HG02870 (cell line): ENCODE results near the gene SIPA1L3.
"Not testable (repeated sequence)": the region's sequence is repeated elsewhere in the genome, so short reads cannot be mapped to it uniquely, and the experiment has no call there.

Experiments
- ATAC-seq: cut with Tn5 transposase; IDR thresholded peaks from one replicate; pipeline ENCODE4 v1.9.1; 2021; ENCODE audit warnings: mild to moderate bottlenecking, moderate library complexity; ENCODE audit not compliant: unreplicated experiment

SIPA1L3 gene

DNA sequence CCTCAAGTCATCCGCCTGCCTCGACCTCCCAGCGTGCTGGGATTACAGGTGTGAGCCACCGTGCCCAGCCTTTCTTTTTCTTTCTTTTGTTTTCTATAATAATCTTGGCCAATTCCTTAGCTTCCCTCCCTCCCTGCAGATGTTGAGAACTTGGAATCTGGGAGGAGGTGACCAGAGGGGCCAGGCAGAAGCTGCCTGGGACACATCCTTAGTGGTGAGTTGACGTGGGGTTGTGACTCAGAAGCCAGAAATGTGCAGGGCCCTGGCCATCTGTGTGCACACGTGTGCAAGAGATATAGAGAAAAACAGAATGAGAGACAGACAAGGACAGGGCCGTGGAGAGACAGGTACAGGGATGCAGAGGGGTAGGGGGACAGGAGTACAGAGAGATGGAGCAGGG is 154.3 kb downstream of the SIPA1L3 start:
- no peak for ATAC-seq

DNA sequence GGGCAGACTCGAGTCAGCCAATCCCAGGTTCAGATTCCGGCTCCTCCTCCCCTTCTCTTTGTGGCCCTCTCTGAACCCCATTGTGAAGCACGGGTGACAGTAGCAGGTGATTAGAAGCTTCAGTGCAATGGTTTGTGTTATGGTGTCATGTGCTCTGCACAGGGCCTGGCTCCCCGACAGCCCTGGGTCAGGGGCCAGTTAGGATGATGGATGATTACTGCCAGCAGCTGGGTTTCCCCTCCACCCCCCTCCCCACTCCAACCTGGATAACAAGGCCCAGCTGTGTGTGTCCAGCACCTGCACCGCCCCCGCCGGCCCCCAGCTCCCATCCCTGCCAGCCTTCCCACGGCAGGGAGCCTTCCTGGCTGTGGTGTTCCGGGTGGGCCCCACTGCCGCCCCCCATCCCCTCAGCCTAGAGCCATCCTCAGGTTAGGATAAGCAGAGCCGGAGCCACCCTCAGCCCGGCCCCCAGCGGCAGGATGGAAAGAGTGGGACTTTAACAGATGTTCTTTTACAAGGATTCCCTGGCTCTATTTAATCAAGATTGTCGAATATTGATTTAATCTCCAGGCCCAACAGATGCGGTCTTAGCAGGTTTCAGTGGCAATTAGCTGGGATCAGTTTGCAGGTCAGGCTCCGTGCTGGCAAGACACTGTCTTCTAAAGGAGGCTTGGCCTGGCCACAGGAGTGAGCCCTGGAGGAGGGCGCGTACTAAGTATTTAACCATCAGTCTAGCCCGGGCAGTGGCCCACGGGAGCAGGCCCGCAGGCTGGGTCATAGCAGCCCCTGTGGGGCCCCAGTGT is 156.2 kb downstream of the SIPA1L3 start:
- ATAC-seq = no peak

DNA sequence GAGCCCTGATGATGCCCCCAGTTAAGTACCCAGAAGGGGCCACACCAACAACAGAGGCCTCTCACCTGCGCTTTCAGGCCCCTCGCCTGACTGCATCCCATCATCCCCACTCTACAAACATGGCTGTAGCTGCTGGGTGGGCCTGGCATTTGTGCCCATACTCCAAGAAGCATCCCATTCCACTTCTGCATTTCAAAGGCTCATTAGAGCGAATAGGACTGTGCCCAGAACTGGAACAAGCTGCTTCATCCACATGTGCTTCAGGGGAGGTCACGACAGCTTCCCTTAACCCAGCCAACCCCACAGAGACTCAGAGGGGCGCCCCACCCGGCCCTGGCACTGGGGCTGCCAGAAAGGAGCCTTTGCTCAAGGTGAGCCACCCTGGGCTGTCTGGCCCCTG is 156.9 kb downstream of the SIPA1L3 start:
- ATAC-seq = no peak

DNA sequence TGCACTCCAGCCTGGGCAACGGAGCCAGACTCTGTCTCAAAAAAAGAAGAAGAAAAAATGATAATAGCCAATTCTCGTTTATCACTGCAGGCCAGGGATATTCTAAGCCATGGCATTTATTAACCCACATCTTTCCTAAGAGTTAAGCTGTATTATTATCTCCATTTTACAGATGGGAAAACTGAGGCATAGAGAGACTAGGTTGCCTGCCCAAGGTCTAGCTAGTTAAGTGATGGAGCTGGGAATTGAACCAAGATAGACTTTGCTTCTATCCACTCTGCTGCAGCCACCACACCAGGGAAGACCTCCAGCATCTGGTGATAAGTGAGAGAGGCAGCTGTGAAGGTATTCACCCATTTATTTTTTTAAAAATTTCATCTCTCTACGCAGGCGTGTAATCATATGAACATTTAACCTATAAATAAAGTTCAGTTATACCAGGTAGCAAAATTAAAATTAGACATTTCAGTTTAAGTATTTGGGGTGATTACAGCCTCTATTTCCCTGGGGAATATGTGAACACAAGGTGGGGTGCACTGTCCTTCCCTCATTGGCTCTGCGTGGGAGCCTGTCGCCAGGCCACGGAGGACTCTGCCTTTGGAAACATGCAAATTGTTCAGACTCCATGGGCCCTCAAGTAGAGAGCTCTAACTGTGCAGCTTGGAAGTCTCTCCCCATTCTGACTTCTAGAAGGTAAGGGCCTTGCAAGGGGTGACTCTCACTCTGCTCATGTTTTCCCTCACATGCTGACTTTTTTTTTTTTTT is 157.8 kb downstream of the SIPA1L3 start:
- no peak for ATAC-seq

DNA sequence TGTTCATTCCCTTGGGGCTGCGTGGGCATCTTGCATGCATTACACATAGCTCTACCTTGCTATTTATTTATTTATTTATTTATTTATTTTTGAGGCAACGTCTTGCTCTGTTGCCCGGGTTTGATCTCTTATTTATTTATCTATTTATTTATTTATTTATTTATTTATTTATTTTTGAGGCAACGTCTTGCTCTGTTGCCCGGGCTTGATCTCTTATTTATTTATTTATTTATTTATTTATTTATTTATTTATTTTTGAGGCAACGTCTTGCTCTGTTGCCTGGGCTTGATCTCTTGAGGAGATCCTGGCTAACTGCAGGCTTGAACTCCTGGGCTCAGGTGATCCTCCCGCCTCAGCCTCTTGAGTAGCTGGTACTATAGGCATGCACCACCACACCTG is 158.8 kb downstream of the SIPA1L3 start:
- not testable (repeated sequence) for ATAC-seq

DNA sequence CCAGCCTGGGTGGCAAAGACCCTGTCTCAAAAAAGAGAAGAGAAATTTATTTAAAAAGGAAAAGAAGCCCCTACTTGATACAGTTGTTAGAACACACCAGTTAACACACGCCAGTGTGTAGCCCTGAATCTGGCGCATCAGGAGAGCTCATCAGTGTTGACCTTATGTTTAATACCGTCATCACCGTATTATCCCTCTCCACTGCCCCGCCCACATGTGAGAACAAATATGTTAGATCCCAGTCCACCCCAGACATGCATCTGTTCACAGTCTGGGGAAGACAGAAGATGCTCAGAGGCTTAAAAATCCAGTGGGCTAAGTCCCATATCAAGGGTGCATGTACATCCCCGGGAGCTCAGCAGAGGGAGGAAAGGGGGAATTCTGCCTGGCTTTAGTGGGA is 161.8 kb downstream of the SIPA1L3 start:
- ATAC-seq = no peak

DNA sequence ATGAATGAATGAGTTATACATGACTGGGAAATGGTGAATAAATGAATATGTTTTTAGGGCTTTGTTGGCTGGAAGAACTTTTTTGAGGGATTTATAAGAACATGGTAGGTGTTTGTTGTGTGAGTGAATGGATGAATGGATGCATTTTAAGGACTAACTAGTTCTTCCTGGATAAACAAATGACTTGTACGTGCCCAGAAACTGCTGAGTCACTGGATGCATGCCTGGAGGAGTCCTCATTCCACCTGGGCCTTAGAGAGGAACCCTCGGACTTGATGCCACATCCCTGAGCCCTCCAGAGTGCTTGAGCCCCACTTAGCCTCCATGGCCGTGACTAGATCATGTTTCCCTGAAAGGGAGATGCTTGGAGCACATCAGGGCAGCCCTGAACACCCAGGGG is 163.6 kb downstream of the SIPA1L3 start:
- no peak for ATAC-seq

DNA sequence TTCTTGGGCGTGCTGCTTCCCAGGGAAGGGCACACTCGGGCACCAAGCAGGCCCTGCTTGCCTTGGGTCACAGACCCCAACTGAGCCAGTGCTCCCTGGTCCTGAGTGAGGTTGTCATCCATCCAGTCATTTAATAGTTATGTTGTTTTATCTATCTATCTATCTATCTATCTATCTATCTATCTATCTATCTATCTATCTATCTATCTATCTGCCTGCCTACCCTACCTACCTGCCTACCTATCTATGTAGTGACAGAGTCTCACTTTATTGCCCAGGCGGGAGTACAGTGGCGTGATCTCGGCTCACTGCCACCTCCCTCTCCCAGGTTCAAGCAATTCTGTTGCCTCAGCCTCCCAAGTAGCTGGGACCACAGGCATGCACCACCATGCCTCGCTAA is 164.0 kb downstream of the SIPA1L3 start:
- not testable (repeated sequence) for ATAC-seq

DNA sequence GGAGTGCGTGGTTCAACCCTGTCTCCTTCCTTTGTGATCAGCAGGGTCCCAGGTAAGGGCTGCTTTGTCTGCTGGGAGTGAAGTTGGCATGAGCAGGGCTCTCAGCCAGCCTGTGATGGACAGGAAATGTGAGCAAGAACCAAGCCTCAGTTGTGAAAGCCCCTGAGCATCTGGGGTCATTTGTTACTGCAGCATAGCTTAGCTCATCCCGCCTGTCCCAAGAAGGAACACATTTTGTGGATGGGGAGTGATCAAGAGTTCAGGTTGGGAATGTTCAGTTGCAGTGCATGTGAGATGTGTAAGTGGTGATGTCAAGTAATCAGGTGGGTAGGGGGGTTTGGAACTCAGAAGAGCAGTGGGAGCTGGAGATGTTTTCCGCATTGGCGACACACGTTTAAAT is 164.6 kb downstream of the SIPA1L3 start:
- no peak for ATAC-seq

DNA sequence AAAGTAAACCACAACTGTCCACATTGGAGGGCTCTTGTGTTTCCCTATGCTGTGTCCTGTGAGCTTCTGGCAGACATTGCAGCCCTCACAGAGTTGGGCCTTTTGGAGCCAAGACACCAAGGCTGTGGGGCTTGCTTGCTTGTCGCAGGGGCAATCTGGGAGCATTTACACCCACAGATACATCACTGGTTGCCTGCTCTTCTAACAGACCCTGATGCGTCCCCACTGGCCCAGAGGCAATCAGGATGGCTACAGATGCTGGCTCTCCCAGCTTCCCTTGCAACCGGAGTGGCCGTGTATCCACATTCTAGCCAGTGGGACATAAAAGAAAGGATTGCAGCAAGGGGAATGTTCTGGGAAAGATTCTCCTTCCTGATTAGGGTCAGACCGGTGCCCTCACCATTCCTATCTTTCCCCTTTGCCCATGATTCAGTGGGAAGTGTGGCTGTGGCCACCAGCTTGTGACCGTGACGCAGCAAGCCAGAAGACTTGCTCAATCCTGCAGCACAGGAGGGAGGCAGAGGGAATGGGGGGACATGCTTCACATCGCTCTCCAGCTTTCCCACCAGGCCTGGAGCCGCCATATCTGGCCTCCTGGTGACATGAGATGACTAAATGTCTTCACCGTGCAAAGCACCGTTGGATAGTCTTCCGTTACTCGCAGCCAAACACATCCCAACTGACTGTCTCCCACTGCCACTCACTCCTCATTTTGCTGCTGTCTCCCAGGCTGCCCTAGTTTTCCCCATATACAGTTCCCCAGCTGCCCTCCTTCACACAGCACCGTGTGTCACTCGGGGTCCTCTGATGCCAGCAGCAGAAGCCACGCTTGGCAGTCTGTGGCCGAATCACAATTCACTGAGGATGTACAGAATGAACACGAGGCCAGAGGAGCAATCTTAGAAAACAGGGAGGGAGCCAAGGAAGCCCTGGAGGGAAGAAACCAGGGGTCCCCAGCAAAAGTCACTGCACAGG is 166.1 kb downstream of the SIPA1L3 start:
- no peak for ATAC-seq

DNA sequence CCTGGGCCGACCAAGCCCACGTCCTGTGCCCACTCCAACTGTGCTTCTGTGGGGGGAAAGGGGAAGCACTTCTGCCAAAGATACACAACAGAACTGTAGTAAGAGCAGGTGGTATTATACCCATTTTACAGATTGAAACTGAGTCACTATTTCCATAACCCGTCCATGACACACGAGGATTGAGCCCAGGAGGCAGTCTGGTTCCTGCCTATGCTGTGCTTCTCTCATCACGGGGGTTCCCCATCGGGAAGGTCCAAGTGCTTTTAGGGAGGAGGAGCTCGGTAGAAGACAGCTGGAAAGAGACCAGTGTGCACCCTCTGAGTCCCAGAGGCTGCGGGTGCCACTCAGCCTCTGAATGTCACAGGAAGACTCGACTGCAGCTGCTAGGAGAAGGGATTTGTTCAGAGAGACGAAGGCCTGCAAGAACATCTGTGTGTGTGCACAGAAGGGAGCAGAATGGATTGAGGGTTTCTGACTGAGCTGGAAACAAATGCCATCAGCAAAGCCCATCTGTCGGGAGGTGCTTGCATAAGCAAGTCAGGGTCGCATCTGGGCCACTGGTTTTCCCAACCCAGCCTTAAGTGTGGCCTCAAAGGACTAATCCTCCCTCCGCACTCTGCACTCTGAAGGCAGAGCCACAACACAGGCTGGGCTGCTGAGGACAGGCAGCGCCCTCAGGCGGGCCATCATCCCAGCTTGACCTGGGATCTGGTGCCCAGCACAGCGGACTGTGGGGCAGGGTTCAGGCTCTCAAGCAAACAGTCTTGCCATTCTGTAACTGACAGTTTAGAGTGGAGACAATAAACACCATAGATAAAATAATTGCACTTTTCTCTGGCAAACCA is 167.1 kb downstream of the SIPA1L3 start:
- ATAC-seq = no peak

DNA sequence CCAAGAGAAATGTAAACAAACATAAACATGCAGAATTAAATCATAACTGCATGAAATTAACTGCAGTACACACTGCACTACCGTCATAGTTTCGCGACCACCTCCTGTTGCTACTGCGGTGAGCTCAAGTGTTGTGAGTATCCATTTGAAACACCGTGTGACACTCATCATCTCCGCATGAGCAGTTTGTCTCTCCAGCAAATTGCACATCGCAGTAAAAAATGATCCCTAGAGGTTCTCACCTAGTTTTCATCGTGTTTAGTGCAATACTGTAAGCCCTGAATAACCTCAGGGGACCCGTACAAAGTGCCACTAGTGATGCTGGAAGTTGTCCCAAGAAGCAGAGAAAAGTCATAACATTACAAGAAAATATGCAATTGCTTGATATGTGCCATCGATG is 169.3 kb downstream of the SIPA1L3 start:
- ATAC-seq = no peak

DNA sequence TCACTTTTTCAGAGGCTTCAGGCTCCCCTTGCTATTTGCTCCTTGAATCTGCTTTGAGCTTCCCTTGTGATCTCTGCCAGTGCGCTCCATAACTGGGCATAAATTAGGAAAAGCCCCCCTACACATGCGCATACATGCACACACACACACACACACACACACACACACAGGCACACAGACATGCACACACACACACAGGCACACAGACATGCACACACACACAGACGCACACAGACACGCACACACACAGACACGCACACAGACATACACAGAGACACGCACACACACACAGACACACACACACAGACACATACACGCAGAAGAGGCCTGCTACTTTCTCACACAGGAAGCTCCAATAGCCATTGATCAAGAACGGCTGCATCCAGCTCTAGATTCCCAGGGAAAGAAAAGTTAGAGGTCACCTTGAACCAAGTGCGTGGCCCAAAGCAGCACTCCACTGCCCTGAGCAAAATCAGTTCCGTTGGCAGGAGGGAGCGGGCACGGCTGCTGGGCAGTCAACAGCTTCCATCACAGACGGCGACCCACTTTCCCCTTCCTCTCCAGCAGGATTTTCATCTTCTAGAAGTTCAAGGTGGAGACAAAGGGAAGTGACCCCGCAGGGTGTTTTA is 171.4 kb downstream of the SIPA1L3 start:
- no peak for ATAC-seq

DNA sequence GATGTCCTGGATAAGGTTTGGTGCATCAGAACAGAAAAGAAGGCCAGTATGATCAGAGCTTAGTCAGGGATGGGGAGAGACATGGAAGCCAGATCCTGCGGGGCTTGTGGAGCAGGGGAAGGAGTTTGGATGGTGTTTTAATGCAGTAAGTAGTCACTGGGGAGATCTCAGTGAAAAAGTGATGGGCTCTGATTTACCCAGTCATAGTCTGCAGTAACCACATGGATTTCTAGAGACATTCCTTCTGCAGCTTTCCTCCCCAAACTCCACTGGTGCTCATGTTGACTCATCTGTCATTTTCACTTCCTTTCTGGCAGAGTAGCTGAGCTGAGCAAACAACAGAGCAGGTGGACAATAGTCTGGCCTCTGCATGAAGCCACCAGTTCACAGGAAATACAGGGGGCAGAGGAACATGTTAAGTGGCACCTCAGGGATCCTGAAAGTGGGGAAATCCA is 172.9 kb downstream of the SIPA1L3 start:
- ATAC-seq = no peak

DNA sequence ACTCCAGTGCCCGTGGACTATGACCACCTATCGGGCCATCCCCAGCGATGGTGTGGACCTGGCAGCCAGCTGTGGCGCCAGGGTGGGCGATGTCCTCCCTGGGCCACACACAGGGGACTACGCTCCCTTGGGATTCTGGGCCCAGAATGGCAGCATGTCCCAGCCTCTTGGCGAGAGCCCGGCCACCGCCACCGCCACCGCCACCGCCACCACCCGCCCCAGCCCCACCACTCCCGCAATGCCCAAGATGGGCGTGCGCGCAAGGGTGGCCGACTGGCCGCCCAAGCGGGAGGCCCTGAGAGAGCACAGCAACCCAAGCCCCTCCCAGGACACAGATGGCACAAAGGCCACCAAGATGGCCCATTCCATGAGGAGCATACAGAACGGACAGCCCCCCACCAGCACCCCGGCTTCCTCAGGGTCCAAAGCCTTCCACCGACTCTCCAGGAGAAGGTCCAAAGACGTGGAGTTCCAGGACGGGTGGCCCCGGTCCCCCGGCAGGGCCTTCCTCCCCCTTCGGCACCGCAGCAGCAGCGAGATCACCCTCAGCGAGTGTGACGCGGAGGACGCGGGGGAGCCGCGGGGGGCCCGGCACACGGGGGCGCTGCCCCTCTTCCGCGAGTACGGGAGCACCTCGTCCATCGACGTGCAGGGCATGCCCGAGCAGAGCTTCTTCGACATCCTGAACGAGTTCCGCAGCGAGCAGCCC is 174.7 kb downstream of the SIPA1L3 start:
- ATAC-seq = no peak

DNA sequence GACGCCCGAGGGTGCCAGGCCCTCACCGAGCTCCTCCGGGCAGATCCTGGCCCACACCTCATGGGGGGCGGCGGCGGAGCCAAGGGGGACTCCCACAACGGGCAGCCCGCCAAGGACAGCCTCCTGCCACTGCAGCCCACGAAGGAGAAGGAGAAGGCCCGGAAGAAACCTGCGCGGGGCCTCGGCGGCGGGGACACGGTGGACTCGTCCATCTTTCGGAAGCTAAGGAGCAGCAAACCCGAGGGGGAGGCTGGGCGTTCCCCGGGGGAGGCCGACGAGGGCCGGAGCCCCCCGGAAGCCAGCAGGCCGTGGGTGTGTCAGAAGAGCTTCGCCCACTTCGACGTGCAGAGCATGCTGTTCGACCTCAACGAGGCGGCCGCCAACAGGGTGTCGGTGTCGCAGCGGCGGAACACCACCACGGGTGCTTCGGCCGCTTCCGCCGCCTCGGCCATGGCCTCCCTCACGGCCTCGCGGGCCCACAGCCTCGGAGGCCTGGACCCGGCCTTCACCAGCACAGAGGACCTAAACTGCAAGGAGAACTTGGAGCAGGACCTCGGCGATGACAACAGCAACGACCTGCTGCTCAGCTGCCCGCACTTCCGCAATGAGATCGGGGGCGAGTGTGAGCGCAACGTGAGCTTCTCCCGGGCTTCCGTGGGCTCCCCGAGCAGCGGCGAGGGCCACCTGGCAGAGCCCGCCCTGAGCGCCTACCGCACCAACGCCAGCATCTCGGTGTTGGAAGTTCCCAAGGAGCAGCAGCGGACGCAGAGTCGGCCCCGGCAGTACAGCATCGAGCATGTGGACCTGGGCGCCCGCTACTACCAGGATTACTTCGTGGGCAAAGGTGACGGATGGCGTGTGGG is 175.5 kb downstream of the SIPA1L3 start:
- no peak for ATAC-seq

DNA sequence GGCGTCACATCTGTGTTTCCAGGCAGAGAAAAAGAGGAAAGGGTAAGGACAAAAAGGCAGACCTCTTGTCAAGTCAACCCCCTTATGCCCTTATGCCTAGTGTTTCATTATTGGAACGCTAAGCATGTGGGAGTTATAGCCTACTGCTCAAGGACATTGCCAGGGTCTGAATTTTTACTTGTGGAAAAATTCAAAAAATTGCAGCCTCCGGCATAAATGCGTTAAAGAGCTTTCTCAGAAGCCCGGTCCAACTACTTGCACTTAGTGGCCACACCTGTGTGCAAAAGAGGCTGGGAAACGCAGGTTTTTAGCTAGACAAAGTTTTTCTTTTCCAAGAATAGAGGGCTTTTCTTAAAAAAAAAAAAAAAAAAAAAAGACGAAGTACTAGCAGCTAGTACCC is 177.2 kb downstream of the SIPA1L3 start:
- ATAC-seq = no peak

DNA sequence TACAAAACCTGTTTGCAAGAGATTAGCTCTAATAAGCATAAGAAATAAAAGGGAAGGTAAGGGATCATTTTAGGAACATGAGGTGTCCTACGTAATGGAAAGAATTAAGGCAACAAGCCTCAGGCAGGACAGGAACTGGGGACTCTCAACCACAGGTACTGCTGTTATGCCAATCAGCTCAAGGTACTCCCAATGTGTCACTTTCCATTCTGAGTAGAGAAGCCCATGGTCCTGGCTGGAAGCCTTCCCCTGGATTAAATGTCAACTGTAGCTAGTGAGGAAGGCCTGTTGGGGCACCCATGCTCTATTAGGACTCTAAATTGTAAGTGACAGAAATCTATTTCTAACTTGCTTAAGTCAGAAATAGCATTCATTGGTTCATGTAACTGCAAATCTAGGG is 182.4 kb downstream of the SIPA1L3 start:
- no peak for ATAC-seq
